K562 (cell line): ENCODE results near the gene ERLEC1. TPM values are rescaled to one million over a fixed set of nuclear protein-coding genes. Genes with fewer than 3 reads are reported as not detected.

ENCODE experiments used
- ATAC-seq: fragments of 200-7000 bp; cut with Tn5 transposase; 3 replicates; pipeline ENCODE4 v1.9.1; 2020; ENCODE audit warnings: moderate library complexity
- BruUV-seq: library from RNA; stranded (reverse); fragments of 400-500 nt; replicated peaks from 2 replicates; lab custom pipeline; 2021; lab: Mats Ljungman, UMichigan
- CTCF ChIA-PET: fragments of 300-600 bp; formaldehyde crosslinking; extraction: SDS; loops from one replicate; lab custom pipeline; 2021; ENCODE audit warnings: low intra/inter-chr PET ratio; lab: Yijun Ruan, JAX
- POLR2A ChIA-PET: fragments of 300-600, 350-650 bp; sonication (Branson Sonifier 250); formaldehyde crosslinking; extraction: SDS; loops from one replicate; lab custom pipeline; 2021; ENCODE audit warnings: antibody characterized with exemption, inconsistent platforms; lab: Yijun Ruan, JAX
- DNase-seq, 4 experiments: peaks; one replicate each; pipeline versions ENCODE4 v3.0.0 to v3.0.0-alpha.2; 2011 to 2018; ENCODE audit warnings: low spot score in 3 of 4, mixed read lengths in 3 of 4; ENCODE audit errors: extremely low read depth in 1 of 4
- FAIRE-seq: peaks from 2 replicates; lab custom pipeline; 2011; peaks lifted over from hg19 to GRCh38; lab: Jason Lieb, UNC
- H2AFZ ChIP-seq: 2 replicates; pipeline ENCODE4 v1.6.0; 2011; ENCODE audit warnings: low read depth, low read length, control low read depth, inconsistent platforms
- H3K27ac ChIP-seq: fragments of 200-600 bp; 3 replicates; pipeline ENCODE4 v1.8.0; 2011; ENCODE audit warnings: low read depth, mild to moderate bottlenecking, control low read depth, inconsistent platforms, low read length, moderate library complexity, mixed read lengths; ENCODE audit errors: extremely low read depth
- H3K27me3 ChIP-seq, 2 experiments: fragments of 300-600 bp in 1 of 2; 2 replicates in 1 of 2; 3 replicates in 1 of 2; pipeline versions ENCODE4 v1.6.0 to v1.8.0; 2011; ENCODE audit warnings: inconsistent platforms in 2 of 2, low read length in 2 of 2, mild to moderate bottlenecking in 1 of 2, mixed read lengths in 1 of 2, moderate library complexity in 1 of 2; ENCODE audit not compliant: control insufficient read depth in 2 of 2, insufficient read depth in 2 of 2
- H3K36me3 ChIP-seq: fragments of 300-600 bp; 3 replicates; pipeline ENCODE4 v1.8.0; 2011; ENCODE audit warnings: mild to moderate bottlenecking, low read length, inconsistent platforms; ENCODE audit not compliant: control insufficient read depth, insufficient read depth
- H3K4me1 ChIP-seq, 2 experiments: fragments of 200-600 bp in 1 of 2; replicated peaks in 1 of 2; 2 replicates in 1 of 2; 3 replicates in 1 of 2; pipeline versions ENCODE4 v1.5.1 to v1.8.0; 2011; ENCODE audit warnings: inconsistent platforms in 2 of 2, low read length in 2 of 2, mild to moderate bottlenecking in 1 of 2, mixed read lengths in 1 of 2, moderate library complexity in 1 of 2; ENCODE audit not compliant: control insufficient read depth in 2 of 2, insufficient read depth in 2 of 2
- H3K4me2 ChIP-seq: 2 replicates; pipeline ENCODE4 v1.6.1; 2011; ENCODE audit warnings: low read length, control low read depth, inconsistent platforms, mixed read lengths; ENCODE audit not compliant: insufficient read depth
- H3K4me3 ChIP-seq: fragments of 200-600 bp; sonication (generic), shearing (Covaris generic); 2 replicates; pipeline ENCODE4 v1.5.1; 2016; ENCODE audit warnings: control low read depth, inconsistent platforms
- H3K79me2 ChIP-seq: fragments of 200-600 bp; 3 replicates; pipeline ENCODE4 v1.8.0; 2011; ENCODE audit warnings: low read length, inconsistent platforms; ENCODE audit not compliant: control insufficient read depth, insufficient read depth
- H3K9ac ChIP-seq, 2 experiments: 2 replicates each; pipeline versions ENCODE4 v1.6.0 to v1.6.1; 2011; ENCODE audit warnings: low read depth in 2 of 2, low read length in 2 of 2, control low read depth in 1 of 2, inconsistent platforms in 1 of 2, mild to moderate bottlenecking in 1 of 2, mixed read lengths in 1 of 2; ENCODE audit not compliant: insufficient read depth in 1 of 2
- H3K9me1 ChIP-seq: one replicate; pipeline ENCODE4 v1.6.0; 2011; ENCODE audit warnings: inconsistent platforms, mild to moderate bottlenecking, low read length, moderate library complexity; ENCODE audit not compliant: control insufficient read depth, insufficient read depth
- H3K9me3 ChIP-seq: replicated peaks from 2 replicates; pipeline ENCODE4 v1.5.1; 2011; ENCODE audit warnings: low read depth, low read length, inconsistent platforms; ENCODE audit not compliant: control insufficient read depth, insufficient read depth
- H4K20me1 ChIP-seq: replicated peaks from 2 replicates; pipeline ENCODE4 v1.6.1; 2011; ENCODE audit warnings: low read length, inconsistent platforms, mixed read lengths; ENCODE audit not compliant: control insufficient read depth, insufficient read depth
- ETS1 ChIP-seq: conservative IDR thresholded peaks from 2 replicates; pipeline ENCODE4 v1.6.1; 2011; ENCODE audit warnings: low read depth, mild to moderate bottlenecking, low read length; ENCODE audit not compliant: control insufficient read depth
- SNAPC5 ChIP-seq: fragments of 250-450 bp; sonication (Bioruptor Pico); IDR thresholded peaks from 2 replicates; pipeline ENCODE4 v1.8.0; 2021; ENCODE audit warnings: moderate library complexity, mild to moderate bottlenecking, inconsistent platforms
- WGBS: fragments of 100-300 bp; shearing (Covaris generic); methylation state at CpG from one replicate; pipeline ENCODE4 v1.1.6; 2016; ENCODE audit warnings: low coverage, mixed read lengths; ENCODE audit not compliant: insufficient coverage; ENCODE audit errors: missing lambda C conversion rate; 5-methylcytosine and 5-hydroxymethylcytosine counted together
- in situ Hi-C: fragments of 300-500 bp; cut with MboI; formaldehyde crosslinking; loops from 4 replicates; pipeline ENCODE4 v1.15.0; 2018; ENCODE audit warnings: inconsistent platforms, mixed read lengths
- intact Hi-C: fragments of 100-400 bp; cut with micrococcal nuclease; formaldehyde crosslinking; loops from 2 replicates; pipeline ENCODE4 v1.14.2; 2022
- polyA plus RNA-seq, 8 experiments: library from polyadenylated mRNA; depleted of rRNA in 4 of 8; stranded (reverse) in 5 of 8; unstranded in 3 of 8; fragments of >200 nt; fragmentation: Nextera tagmentation in 2 of 8; fragmentation: Illumina TruSeq in 1 of 8; extraction: Ambion mirVana in 2 of 8; extraction: Trizol in 1 of 8; gene quantifications; 2 replicates each; pipeline versions ENCODE4 v1.2.1 to v1.2.3, GENCODE V29; 2011 to 2014; ENCODE audit warnings: inconsistent platforms in 1 of 8, missing spikeins in 1 of 8
- total RNA-seq, 7 experiments: library from RNA; depleted of rRNA in 6 of 7; stranded (reverse); fragments of >200 nt in 6 of 7; fragmentation: Illumina TruSeq in 2 of 7; extraction: Trizol in 2 of 7; gene quantifications; 2 replicates each; pipeline versions ENCODE4 v1.2.1 to v1.2.3, GENCODE V29; 2011 to 2021; ENCODE audit warnings: low replicate concordance in 1 of 7
- TF ChIP-seq, protein P1 (sequence below): sonication (generic); formaldehyde crosslinking; IDR thresholded peaks from 2 replicates; pipeline ENCODE4 v1.8.1; 2023; ENCODE audit warnings: mild to moderate bottlenecking, missing genetic modification reagents

The ERLEC1 gene
- total and polyA plus RNA-seq, 9 of the 15 experiments (the other 6 are each of a cell fraction or from before 2014, with no cell fraction given): 12.0 to 41.6 (median 30.6) TPM

DNA sequence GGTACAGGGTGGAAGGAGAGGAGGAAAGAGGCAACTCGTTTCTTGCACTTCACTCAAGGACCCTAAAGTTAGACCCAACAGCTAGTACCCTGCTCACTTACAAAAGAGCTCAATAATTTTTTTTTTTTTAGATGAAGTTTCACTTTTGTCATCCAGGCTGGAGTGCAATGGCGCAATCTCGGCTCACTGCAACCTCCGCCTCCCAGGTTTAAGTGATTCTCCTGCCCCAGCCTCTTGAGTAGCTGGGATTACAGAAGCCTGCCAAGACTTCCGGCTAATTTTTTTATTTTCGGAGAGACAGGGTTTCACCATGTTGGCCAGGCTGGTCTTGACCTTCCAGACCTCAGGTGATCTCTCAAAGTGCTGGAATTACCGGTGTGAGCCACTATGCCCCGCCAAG, 4.2 kb upstream of the ERLEC1 start:
- no peaks in the 10 kb centered on the region for H3K9me3 ChIP-seq
- BruUV-seq: no TSS peak
- H3K4me1 ChIP-seq: peaks cover 4 to 11% of the 10 kb centered on the region in 2 experiments; a peak in 3 of 5 replicates
- H3K79me2 ChIP-seq: peaks cover 95% of the 10 kb centered on the region
- no peak for ATAC-seq
- intact Hi-C loops: no loop called here
- TF ChIP-seq, protein P1, sequence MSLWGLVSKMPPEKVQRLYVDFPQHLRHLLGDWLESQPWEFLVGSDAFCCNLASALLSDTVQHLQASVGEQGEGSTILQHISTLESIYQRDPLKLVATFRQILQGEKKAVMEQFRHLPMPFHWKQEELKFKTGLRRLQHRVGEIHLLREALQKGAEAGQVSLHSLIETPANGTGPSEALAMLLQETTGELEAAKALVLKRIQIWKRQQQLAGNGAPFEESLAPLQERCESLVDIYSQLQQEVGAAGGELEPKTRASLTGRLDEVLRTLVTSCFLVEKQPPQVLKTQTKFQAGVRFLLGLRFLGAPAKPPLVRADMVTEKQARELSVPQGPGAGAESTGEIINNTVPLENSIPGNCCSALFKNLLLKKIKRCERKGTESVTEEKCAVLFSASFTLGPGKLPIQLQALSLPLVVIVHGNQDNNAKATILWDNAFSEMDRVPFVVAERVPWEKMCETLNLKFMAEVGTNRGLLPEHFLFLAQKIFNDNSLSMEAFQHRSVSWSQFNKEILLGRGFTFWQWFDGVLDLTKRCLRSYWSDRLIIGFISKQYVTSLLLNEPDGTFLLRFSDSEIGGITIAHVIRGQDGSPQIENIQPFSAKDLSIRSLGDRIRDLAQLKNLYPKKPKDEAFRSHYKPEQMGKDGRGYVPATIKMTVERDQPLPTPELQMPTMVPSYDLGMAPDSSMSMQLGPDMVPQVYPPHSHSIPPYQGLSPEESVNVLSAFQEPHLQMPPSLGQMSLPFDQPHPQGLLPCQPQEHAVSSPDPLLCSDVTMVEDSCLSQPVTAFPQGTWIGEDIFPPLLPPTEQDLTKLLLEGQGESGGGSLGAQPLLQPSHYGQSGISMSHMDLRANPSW (CRISPR knock-in tag): no peak
- TF ChIP-seq ETS1 (no peak), SNAPC5 (CRISPR knock-in tag) (no peak)
- TF ChIP-seq, all 486 proteins: peak for 0
- no peak overlapping the region for H3K27ac ChIP-seq
- no peak overlapping the region for H3K4me2 ChIP-seq
- H3K9ac ChIP-seq: no peak overlapping the region
- H3K27me3 ChIP-seq: no peaks in the 10 kb centered on the region; a peak in 1 of 5 replicates
- H3K9me1 ChIP-seq: no peaks in the 10 kb centered on the region
- DNase-seq (no peak), FAIRE-seq (no peak)
- POLR2A ChIA-PET: interaction anchor here (0.6 to 5.8 kb wide), 3 partner anchors 14 to 961 kb away, joined by 3 to 45 read pairs (median 3); partner anchors contain the start of gene CHAC2
- in situ Hi-C loops: no loop called here
- H2AFZ ChIP-seq: no peak overlapping the region
- no peak overlapping the region for H3K4me3 ChIP-seq
- peaks cover 36% of the 10 kb centered on the region; the same call in 2 of the 3 replicates for H3K36me3 ChIP-seq
- H4K20me1 ChIP-seq: no peaks in the 10 kb centered on the region; the same call in 1 of the 2 replicates
- 78% methylated on average over 8 of the region's 8 CpGs for WGBS
- CTCF ChIA-PET: no interaction called here
